HepG2 (cell line): ENCODE measurements around the gene GORASP2. TPM values are rescaled to one million over a fixed set of nuclear protein-coding genes. Genes with fewer than 3 reads are reported as not detected.

Experiments
- ATAC-seq: fragments of 200-7000 bp; cut with Tn5 transposase; 3 replicates; pipeline ENCODE4 v1.9.1; 2020; ENCODE audit warnings: mild to moderate bottlenecking, moderate library complexity
- BruUV-seq: library from RNA; stranded (reverse); fragments of 400-500 nt; replicated peaks from 2 replicates; lab custom pipeline; 2021; lab: Mats Ljungman, UMichigan
- CTCF ChIA-PET: fragments of 300-600 bp; formaldehyde crosslinking; extraction: SDS; loops from one replicate; lab custom pipeline; 2021; ENCODE audit warnings: low total read pairs, inconsistent platforms, low intra/inter-chr PET ratio; lab: Yijun Ruan, JAX
- POLR2A ChIA-PET: fragments of 350-600 bp; sonication (Branson Sonifier 250); formaldehyde crosslinking; loops from one replicate; lab custom pipeline; 2020; ENCODE audit warnings: antibody characterized with exemption, inconsistent platforms; lab: Yijun Ruan, JAX
- DNase-seq: peaks from one replicate; pipeline ENCODE4 v3.0.0-alpha.2; 2015; ENCODE audit warnings: low spot score
- FAIRE-seq: peaks from 3 replicates; lab custom pipeline; 2011; peaks lifted over from hg19 to GRCh38; lab: Jason Lieb, UNC
- H2AFZ ChIP-seq: one replicate; pipeline ENCODE4 v1.6.1; 2011; ENCODE audit warnings: low read length, inconsistent platforms
- H3K27ac ChIP-seq: fragments of 300-600 bp; 3 replicates; pipeline ENCODE4 v1.8.0; 2011; ENCODE audit warnings: mixed run types, mild to moderate bottlenecking, mixed read lengths, low read length, inconsistent platforms; ENCODE audit not compliant: insufficient read depth; ENCODE audit errors: extremely low read length
- H3K27me3 ChIP-seq, 2 experiments: fragments of 200-600 bp in 1 of 2; 2 replicates in 1 of 2; 3 replicates in 1 of 2; pipeline versions ENCODE4 v1.6.0 to v1.8.0; 2011; ENCODE audit warnings: low read length in 2 of 2, mild to moderate bottlenecking in 2 of 2, moderate library complexity in 2 of 2, inconsistent platforms in 1 of 2; ENCODE audit not compliant: insufficient read depth in 2 of 2, control insufficient read depth in 1 of 2
- H3K36me3 ChIP-seq, 2 experiments: fragments of 200-600 bp in 1 of 2; replicated peaks in 1 of 2; 2 replicates in 1 of 2; 3 replicates in 1 of 2; pipeline versions ENCODE4 v1.5.1 to v1.8.0; 2011; ENCODE audit warnings: low read length in 2 of 2, inconsistent platforms in 1 of 2; ENCODE audit not compliant: insufficient read depth in 2 of 2, control insufficient read depth in 1 of 2
- H3K4me1 ChIP-seq: 2 replicates; pipeline ENCODE4 v1.5.1; 2012; ENCODE audit warnings: low read length, inconsistent platforms; ENCODE audit not compliant: insufficient read depth
- H3K4me2 ChIP-seq: 2 replicates; pipeline ENCODE4 v1.6.0; 2011; ENCODE audit warnings: low read depth, low read length, inconsistent platforms
- H3K4me3 ChIP-seq, 3 experiments: fragments of 200-600 bp in 1 of 3; sonication (generic), shearing (Covaris generic) in 1 of 3; replicated peaks in 1 of 3; 2 replicates each; pipeline ENCODE4 v1.5.1; 2011 to 2016; ENCODE audit warnings: low read length in 3 of 3, inconsistent platforms in 2 of 3, low read depth in 2 of 3, mild to moderate bottlenecking in 2 of 3, control low read depth in 1 of 3, mixed read lengths in 1 of 3; ENCODE audit not compliant: insufficient read depth in 1 of 3
- H3K79me2 ChIP-seq: one replicate; pipeline ENCODE4 v1.6.1; 2011; ENCODE audit warnings: low read length, inconsistent platforms; ENCODE audit not compliant: insufficient read depth
- H3K9ac ChIP-seq: 2 replicates; pipeline ENCODE4 v1.6.0; 2011; ENCODE audit warnings: mild to moderate bottlenecking, low read depth, low read length, inconsistent platforms; ENCODE audit not compliant: insufficient read depth
- H3K9me3 ChIP-seq: 2 replicates; pipeline ENCODE4 v1.5.1; 2012; ENCODE audit warnings: mild to moderate bottlenecking, low read length
- H4K20me1 ChIP-seq: 2 replicates; pipeline ENCODE4 v1.6.0; 2011; ENCODE audit warnings: inconsistent platforms, mild to moderate bottlenecking, low read length, moderate library complexity; ENCODE audit not compliant: insufficient read depth
- ARNT2 ChIP-seq: sonication (generic); formaldehyde crosslinking; IDR thresholded peaks from 2 replicates; pipeline ENCODE4 v1.8.0; 2022; ENCODE audit warnings: mild to moderate bottlenecking, low read depth, missing genetic modification reagents, moderate library complexity
- HMG20B ChIP-seq: conservative IDR thresholded peaks from 2 replicates; pipeline ENCODE4 v1.6.1; 2016; ENCODE audit warnings: missing genetic modification reagents, missing compliant biosample characterization
- JUN ChIP-seq: sonication (generic); formaldehyde crosslinking; IDR thresholded peaks from 2 replicates; pipeline ENCODE4 v1.4.0; 2020; ENCODE audit warnings: mild to moderate bottlenecking, missing genetic modification reagents
- PTBP1 ChIP-seq: fragments of 200-400 bp; formaldehyde crosslinking; IDR thresholded peaks from 2 replicates; pipeline ENCODE4 v1.6.1; 2018; ENCODE audit warnings: low read length, low read depth; ENCODE audit not compliant: poor library complexity, severe bottlenecking
- RBM22 ChIP-seq: fragments of 200-400 bp; formaldehyde crosslinking; optimal IDR thresholded peaks from 2 replicates; pipeline ENCODE3; 2017; ENCODE audit warnings: mild to moderate bottlenecking, low read length, moderate library complexity
- REPIN1 ChIP-seq: sonication (generic); formaldehyde crosslinking; IDR thresholded peaks from 2 replicates; pipeline ENCODE4 v1.8.0; 2022; ENCODE audit warnings: missing genetic modification reagents, low read depth, mild to moderate bottlenecking, borderline replicate concordance
- RFX5 ChIP-seq: IDR thresholded peaks from 2 replicates; pipeline ENCODE4 v1.6.1; 2011; ENCODE audit warnings: low read depth, low read length, improper control_type of control experiment
- TEAD3 ChIP-seq: optimal IDR thresholded peaks from 2 replicates; pipeline ENCODE3; 2016; ENCODE audit warnings: borderline replicate concordance
- ZBTB3 ChIP-seq: sonication (generic); formaldehyde crosslinking; IDR thresholded peaks from 2 replicates; pipeline ENCODE4 v1.4.0; 2020; ENCODE audit warnings: low read depth, mild to moderate bottlenecking, moderate library complexity, missing genetic modification reagents, borderline replicate concordance
- ZNF33A ChIP-seq: sonication (generic); formaldehyde crosslinking; IDR thresholded peaks from 2 replicates; pipeline ENCODE4 v1.5.1; 2020; ENCODE audit warnings: missing genetic modification reagents, mild to moderate bottlenecking, moderate library complexity, borderline replicate concordance
- ZNF552 ChIP-seq: sonication (generic); formaldehyde crosslinking; IDR thresholded peaks from 2 replicates; pipeline ENCODE4 v1.9.0; 2022; ENCODE audit warnings: missing genetic modification reagents, mild to moderate bottlenecking, borderline replicate concordance
- ZNF570 ChIP-seq: sonication (generic); formaldehyde crosslinking; IDR thresholded peaks from 2 replicates; pipeline ENCODE4 v1.4.0; 2020; ENCODE audit warnings: mild to moderate bottlenecking, missing genetic modification reagents, borderline replicate concordance
- in situ Hi-C: cut with HindIII; loops from 2 replicates; pipeline ENCODE4 v1.10.0; 2017; ENCODE audit warnings: low pct_unique_long_range_greater_than_20kb; ENCODE audit not compliant: extremely low pct_ligation_motif_present
- intact Hi-C: fragments of 100-400 bp; cut with micrococcal nuclease; formaldehyde crosslinking; loops from one replicate; pipeline ENCODE4 v1.10.0; 2022; ENCODE audit not compliant: unreplicated experiment
- polyA plus RNA-seq, 8 experiments: library from polyadenylated mRNA; depleted of rRNA in 3 of 8; stranded (reverse) in 7 of 8; unstranded in 1 of 8; fragments of >200 nt; fragmentation: Illumina TruSeq in 4 of 8; extraction: Trizol in 4 of 8; gene quantifications; 2 replicates each; pipeline versions ENCODE4 v1.2.1 to v1.2.3, GENCODE V29; 2011 to 2016; ENCODE audit warnings: low read depth in 4 of 8, missing spikeins in 1 of 8, mixed read lengths in 1 of 8; ENCODE audit not compliant: insufficient read depth in 1 of 8
- total RNA-seq, 5 experiments: library from RNA; depleted of rRNA; stranded (reverse); fragments of >200 nt; fragmentation: Illumina TruSeq; extraction: Trizol; gene quantifications; 2 replicates each; pipeline ENCODE4 v1.2.3, GENCODE V29; 2016; ENCODE audit warnings: low read depth in 1 of 5
- TF ChIP-seq, protein P1 (sequence below): sonication (generic); formaldehyde crosslinking; IDR thresholded peaks from 2 replicates; pipeline ENCODE4 v1.5.0; 2020; ENCODE audit warnings: missing genetic modification reagents

Gene GORASP2
- total and polyA plus RNA-seq, 2 of the 13 experiments (the other 11 are each of a cell fraction or from before 2014, with no cell fraction given), result 103 to 239 TPM

- intact Hi-C loops (no loop called here), in situ Hi-C loops (no loop called here)
- Histone ChIP-seq H3K79me2 (peaks cover 99% of the 10 kb centered on the region), H3K27ac (no peak overlapping the region), H3K9ac (no peak overlapping the region), H3K36me3 (peaks cover 4 to 69% of the 10 kb centered on the region in 2 experiments), H3K9me3 (no peaks in the 10 kb centered on the region), H3K27me3 (no peaks in the 10 kb centered on the region), H3K4me1 (peaks cover 70% of the 10 kb centered on the region), H2AFZ (no peak overlapping the region), H3K4me3 (no peak overlapping the region), H3K4me2 (no peak overlapping the region), H4K20me1 (peaks cover 98% of the 10 kb centered on the region)
- DNase-seq (no peak), FAIRE-seq (no peak), ATAC-seq (no peak)
- TF ChIP-seq RFX5 (no peak), ARNT2 (no peak), ZBTB3 (CRISPR knock-in tag) (no peak), TEAD3 (CRISPR knock-in tag) (no peak), ZNF33A (CRISPR knock-in tag) (no peak), ZNF552 (no peak), REPIN1 (CRISPR knock-in tag) (no peak), PTBP1 (no peak), ZNF570 (CRISPR knock-in tag) (no peak), HMG20B (no peak), JUN (CRISPR knock-in tag) (no peak), RBM22 (no peak)
- TF ChIP-seq, protein P1, sequence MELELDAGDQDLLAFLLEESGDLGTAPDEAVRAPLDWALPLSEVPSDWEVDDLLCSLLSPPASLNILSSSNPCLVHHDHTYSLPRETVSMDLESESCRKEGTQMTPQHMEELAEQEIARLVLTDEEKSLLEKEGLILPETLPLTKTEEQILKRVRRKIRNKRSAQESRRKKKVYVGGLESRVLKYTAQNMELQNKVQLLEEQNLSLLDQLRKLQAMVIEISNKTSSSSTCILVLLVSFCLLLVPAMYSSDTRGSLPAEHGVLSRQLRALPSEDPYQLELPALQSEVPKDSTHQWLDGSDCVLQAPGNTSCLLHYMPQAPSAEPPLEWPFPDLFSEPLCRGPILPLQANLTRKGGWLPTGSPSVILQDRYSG (CRISPR knock-in tag), result no peak
- ChIA-PET CTCF (no interaction called here), POLR2A (interaction anchor here (1.7 kb wide), 1 partner anchor 11 kb away, joined by 3 read pairs; the partner anchor contains the start of gene GORASP2)
- no TSS peak for BruUV-seq
Observed at GRCh38 chr2:170940066-170940465, 11.0 kb downstream of the GORASP2 start.
